Stimulated activated CD4-positive, alpha-beta T cell treated with anti-CD3 and anti-CD28 coated beads, TNF-alpha, amount 100 ng/mL, for 1 hour (primary cell): ENCODE data around the gene ZCCHC4.

Experiments
- DNase-seq, 3 donors: peaks; one replicate each; pipeline ENCODE4 v3.0.0-alpha.2; 2020; ENCODE audit warnings: low read depth in 3 of 3, low spot score in 1 of 3

ZCCHC4 gene

DNA sequence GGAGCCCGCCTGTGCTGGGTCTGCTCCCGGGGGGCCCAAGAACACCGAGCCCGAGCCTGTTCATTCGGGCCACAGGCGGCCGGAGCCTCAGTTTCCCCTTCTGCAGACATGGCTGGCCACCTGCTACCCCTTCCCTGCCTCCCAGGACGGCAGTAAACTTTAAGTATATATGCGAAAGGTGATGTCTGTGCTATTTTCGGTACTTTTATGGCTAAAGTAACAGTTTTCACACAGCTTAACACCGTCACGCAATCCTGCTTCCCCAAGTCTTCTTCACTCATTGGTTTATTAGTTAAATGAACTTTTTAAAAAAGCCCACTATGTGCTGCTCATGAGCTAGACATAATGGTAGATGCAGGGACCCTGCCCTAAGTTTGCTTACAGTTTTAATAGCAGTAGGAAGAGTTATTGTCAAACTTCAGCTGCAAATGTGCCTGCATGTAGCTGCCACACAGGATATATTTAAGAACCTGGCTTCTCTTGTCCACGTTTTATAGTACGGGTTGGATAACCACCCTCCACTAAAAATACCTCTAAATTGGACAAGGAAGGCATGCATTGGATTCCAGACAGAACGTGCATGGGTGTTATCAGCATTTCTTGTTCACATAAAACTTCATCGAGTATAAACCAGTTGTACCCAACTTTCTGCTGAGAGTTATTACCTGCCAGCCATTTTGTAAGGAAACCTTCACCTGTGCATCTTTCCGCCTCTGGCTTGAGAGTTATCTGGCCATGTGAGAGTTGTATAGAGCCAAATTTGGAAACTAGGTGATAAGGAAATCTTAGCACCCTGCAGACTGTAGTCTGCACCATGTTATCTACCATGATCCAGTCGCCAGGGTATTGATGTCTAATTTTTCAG, 65.2 kb downstream of the ZCCHC4 start:
- DNase-seq, result no peak

DNA sequence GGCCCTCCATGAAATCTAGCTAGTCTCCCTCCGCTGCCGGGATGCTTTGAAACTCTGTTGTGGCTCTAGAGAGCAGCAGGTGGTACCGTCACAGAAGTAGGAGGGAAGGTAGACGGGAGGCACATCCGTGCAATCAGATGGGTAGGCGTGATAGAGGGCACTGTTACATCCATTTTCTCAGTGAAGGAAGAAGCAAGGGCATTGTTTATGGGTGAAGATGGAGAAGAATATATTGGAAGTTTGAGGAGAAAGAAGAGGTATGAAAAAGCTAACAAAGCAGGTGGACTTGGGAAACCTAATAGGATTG, 65.8 kb downstream of the ZCCHC4 start:
- no peak for DNase-seq

DNA sequence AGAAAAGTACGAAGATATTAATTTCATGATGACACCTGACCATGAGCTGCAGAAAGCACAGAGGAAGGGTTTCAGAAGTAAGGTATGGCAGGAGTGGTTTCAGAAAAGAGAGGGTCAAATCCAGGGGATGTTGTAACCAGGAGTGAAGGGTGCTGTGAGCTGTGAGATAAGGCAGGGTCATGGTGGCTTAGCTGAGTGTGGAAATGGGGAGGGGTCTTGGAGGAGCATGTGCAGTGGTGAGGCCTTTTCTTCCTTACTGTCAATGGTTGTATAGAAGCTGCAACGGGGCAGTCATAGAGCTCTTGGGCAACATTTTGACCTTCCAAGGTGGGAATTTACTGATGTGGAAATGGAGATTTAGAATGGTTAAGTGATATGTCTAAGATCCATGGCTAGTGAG, 67.0 kb downstream of the ZCCHC4 start:
- DNase-seq, result no peak

DNA sequence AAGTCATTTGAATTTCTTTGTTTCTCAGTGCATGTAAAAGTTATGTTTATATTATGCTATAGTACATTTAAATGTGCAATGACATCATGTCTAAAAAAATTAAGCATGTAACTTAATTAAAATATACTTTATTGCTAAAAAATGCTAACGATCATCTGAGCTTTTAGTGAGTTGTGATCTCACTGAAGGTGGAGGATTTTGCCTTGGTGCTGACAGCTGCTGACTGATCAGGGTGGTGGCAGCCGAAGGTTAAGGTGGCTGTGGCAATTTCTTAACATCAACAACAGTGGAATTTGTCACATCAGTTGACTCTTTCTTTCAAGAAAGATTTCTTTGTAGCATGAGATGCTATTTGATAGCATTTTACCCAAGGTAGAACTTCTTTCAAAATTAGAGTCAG, 71.1 kb downstream of the ZCCHC4 start:
- DNase-seq, result no peak

DNA sequence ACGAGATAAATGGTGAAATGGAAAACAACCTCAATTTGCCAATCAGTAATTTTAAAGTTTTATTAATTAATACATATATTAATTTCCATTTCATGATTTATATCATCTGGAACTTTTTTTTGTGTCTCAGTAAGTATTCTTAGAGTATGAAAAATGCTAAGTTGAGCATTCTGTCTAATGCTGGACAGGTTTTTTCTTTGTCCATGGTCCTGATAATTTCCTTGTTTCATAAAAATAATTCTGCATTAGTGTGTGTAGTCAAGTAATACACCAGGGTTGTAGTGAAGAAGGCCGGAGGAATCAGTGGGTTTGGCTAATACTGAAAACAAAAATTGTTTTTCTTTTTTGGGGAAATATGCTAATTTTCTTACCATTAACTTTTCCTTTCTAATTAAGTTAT, 74.4 kb downstream of the ZCCHC4 start:
- no peak for DNase-seq

DNA sequence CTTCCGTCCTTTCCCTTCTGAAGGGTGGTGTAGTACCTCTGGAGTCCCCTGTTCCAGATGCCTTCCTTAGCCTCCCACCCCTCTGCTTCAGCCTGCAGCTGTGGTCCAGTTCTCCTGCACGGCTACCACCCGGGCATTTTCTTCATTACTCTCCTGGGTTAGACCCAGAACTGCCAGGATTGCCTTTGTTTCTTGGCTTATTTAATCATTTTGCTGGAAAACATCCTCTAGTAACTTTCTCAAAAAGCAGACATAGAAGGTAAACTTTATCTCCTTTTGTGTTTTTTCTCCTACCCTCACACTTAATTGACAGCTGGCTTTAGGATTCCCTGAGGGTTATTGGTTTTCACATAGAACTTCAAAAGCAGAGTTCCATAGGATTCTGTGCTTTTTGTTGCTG, 84.7 kb downstream of the ZCCHC4 start:
- DNase-seq, result no peak

DNA sequence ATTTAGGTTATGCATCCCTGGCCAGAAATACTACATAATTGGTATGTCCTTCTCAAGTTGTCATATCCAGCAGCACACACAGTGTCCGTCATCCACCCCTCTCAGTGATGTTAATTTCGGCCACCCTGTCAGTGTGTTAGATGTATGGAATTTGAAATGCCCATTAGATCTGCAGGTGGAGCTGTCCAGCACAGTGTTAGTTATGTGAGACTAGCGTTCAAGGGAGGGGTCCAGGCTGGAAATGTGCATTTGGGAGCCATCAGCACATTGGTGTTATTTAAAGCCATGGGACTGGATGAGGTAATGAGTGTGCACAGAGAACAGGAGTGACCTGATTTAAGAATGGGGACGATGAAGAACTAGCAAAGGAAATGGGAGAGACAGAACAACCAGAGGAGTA, 86.9 kb downstream of the ZCCHC4 start:
- DNase-seq, result no peak

DNA sequence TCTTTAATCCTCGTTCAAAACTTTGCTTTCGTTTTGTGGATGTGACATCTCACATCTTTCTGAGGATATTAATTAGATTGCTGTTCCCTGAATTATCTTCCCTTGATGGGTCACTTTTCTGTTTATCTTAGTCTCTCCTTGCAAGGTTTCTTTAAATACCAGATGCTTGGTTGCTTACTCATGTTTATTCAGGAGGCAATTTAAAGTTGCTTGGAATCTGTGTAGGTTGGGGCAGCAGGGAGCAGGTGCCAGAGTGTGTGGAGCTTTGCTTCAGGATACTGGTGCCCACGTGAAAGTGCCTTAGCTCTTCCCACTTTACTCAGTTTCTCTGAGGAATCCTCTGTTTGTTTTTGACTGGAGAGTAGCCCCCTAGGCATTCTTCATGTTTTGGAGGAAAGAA, 88.5 kb downstream of the ZCCHC4 start:
- DNase-seq, result no peak

DNA sequence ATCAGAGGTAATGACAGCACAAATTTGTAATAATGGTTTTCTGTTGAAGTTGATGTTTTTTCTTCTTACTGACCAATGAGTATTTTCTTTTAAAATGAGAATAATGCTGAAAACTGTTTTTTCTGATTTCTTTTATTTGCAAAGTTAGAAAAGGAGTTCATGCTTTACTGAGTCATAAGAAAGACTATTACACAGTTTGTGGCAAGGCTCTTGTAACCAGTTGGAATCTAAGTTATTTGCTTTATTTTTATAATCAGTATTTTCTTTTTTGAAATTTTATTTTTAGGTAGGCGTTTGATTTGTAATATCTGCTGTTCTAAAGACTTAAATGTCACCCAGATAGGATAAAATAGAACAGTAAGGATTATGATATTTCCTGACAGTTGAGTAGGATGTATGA, 89.9 kb downstream of the ZCCHC4 start:
- DNase-seq, result no peak

DNA sequence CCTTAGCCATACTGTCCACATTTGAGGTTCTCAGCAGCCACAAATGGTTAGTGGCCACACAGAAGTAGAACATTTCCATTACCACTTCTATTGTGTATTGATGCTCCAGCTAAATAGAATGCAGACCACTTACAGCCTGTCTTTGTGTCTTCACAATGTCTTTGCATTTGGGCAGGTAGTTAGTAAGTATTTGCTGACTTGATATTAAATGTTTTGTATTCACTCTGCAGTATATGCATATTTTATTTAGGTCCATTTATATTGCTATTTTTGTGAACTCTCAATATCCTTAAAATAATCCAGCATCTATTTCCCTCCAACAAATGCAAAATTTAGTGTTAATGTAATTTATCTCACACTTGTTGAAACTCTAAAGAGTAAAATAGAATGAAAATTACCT, 91.1 kb downstream of the ZCCHC4 start:
- no peak for DNase-seq

DNA sequence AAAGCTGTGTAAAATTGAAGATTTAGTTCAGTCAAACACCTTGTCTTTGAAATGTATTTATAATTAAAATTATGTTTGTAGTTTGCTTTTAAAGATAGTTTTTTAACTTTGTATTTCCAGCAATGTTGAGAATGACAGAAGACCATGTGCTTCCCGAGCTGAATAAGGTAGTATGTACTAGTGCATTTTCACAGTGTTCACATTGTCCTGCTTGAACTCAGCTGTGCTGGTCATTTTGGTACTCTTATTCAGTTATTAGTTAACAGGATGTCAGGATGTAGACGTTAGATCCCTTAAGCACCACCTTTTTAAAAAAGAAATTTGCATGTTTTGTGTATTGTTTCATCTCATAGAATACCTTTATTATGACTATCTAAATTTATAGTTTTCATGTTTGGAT, 92.9 kb downstream of the ZCCHC4 start:
- DNase-seq, result no peak

DNA sequence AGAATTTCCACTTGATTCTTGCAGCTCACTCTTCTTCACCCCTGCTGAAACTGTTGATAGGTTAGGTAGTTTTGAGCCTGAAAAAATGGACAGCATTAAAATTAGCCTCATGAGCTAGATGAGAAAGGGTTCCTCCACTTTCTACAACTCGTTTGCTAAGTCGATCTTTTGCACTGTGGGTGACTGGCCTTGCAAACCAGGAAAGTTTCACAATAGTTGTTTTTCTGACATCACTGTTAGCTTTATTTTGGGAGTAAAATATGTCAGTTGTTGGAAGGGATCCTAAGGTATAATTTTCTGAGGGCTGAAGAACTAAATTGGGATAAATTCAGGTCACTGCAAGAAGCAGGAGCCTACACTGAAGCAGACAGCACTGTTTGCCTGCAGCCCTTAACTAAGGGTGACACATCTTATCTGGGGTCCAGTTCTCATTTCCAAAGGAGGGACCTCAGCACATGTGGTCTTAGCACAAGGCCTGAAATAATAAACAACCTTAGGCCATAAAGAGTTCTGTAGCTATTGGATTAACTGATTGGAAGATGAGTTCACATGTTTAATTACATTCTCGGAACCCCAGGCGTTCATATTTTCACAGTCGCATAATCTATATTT, 93.6 kb downstream of the ZCCHC4 start:
- DNase-seq, result no peak

DNA sequence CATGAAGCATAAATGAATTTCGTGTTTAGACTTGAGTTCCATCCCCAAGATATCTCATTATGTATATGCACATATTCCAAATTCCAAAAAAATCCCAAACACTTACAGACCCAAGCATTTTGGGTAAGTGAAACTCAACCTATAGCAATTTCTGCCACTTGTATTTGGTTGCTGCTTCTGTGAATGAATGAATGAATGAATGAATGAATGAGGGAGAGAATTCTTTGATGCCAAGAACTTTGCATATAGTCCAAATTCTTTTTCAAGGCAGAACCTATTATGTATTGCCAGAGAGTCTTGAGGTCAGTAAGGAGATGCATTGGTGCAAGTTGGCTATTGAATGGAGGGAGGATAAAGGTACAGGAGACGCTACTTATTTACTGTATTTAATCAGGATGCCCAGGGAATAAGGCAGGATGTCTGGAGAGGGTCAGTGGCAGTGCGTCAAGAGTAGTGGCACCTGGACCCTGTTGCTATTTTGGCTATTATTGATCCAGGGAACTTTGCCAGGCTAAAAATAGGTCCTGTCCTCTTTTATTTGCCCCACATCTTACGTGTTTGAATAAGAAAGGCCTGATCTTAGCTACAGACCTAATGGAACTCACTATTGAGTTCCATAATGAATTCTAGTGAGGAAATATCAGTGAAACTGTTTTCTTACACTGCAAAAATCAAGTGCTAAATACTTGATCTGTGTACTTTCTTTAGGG, 98.4 kb downstream of the ZCCHC4 start:
- DNase-seq, result no peak

DNA sequence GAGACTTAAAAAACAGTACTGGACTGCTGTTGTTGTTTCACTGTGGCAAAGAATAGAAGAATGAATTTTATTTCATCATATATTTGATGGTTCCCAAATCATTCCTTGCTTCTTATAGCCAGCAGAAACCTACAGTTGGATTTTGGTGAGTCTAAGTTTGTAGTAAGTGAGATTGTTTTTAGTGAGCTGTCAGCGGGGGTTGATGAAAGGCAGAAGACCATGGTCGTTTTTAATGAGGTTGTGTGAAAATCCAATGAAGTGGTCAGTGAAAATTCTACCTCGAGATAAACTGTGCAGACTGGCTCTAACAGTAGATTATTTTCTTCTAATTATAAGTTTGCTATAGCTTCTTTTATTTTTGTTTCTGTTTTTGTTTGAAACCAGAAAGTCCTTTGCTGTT, 100.7 kb downstream of the ZCCHC4 start:
- no peak for DNase-seq

DNA sequence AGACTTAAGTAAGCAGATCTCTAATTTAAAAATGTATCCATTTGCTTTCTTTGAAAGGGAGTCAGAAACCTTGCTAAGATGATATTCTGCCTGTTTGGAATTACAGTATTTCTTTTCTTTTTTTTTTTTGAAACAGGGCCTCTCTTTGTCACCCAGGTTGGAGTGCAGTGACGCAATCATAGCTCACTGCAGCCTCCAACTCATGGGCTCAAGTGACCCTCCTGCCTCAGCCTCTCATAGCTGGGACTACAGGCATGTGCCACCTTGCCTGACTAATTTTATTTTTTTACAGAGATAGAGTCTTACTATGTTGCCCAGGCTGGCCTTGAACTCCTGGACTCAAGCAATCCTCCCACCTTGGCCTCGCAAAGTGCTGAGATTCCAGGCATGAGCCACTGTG, 104.4 kb downstream of the ZCCHC4 start:
- no peak for DNase-seq
